ENCODE measurements around the gene MTA1.

- TF ChIP-seq CTCF (IDR thresholded peaks at IDR 0.05) (no peak), POLR2A (IDR thresholded peaks at IDR 0.05) (no peak)
Observed at GRCh38 chr14:105519946-105520698, 100.5 kb downstream of the MTA1 start.

Measured in uterus (tissue), 2 donors.